ENCODE data around the gene ARIH2. TPM values are rescaled to one million over a fixed set of nuclear protein-coding genes. Genes with fewer than 3 reads are reported as not detected.
"Not testable (repeated sequence)": the region's sequence is repeated elsewhere in the genome, so short reads cannot be mapped to it uniquely, and the experiment has no call there.

ARIH2 gene
- total and polyA plus RNA-seq, 2 experiments from 2014 or later, result 76.4 to 118 TPM

GRCh38 chr3:48907026-48907425, 11.6 kb upstream of the ARIH2 start:
- not testable (repeated sequence) for H4K20me1 ChIP-seq (replicated peaks; ENCODE audit: insufficient read depth); H3K27ac Mint-ChIP-seq; H3K27me3 Mint-ChIP-seq (ENCODE audit: insufficient read depth, low read depth, poor library complexity); H3K4me3 Mint-ChIP-seq; H3K36me3 ChIP-seq (ENCODE audit: insufficient read depth); ATAC-seq; H3K4me1 Mint-ChIP-seq; H3K4me1 ChIP-seq (ENCODE audit: insufficient read depth); DNase-seq (ENCODE audit: low spot score); H3F3A ChIP-seq (replicated peaks; ENCODE audit: low read depth); H3K36me3 Mint-ChIP-seq (ENCODE audit: low read depth); H3K4me3 ChIP-seq; H3K27ac ChIP-seq (ENCODE audit: low read depth); H3K79me2 ChIP-seq (replicated peaks; ENCODE audit: insufficient read depth); H3K4me2 ChIP-seq; H3K9me3 Mint-ChIP-seq; H3K27me3 ChIP-seq (ENCODE audit: insufficient read depth); H3K9me2 ChIP-seq (ENCODE audit: insufficient read depth)
- peak overlapping the region; percentile 23; the same call in 1 of the 2 replicates for H2AFZ ChIP-seq

- peaks cover 3% of the 10 kb centered on the region; the same call in 1 of the 3 replicates for H3K36me3 Mint-ChIP-seq (ENCODE audit: low read depth)
- Histone ChIP-seq H2AFZ (no peak overlapping the region), H4K20me1 (replicated peaks; ENCODE audit: insufficient read depth) (no peaks in the 10 kb centered on the region), H3K4me1 (ENCODE audit: insufficient read depth) (no peaks in the 10 kb centered on the region), H3K79me2 (replicated peaks; ENCODE audit: insufficient read depth) (peaks cover 12% of the 10 kb centered on the region), H3K27ac (ENCODE audit: low read depth) (no peak overlapping the region), H3K27me3 (ENCODE audit: insufficient read depth) (no peaks in the 10 kb centered on the region), H3K36me3 (ENCODE audit: insufficient read depth) (no peaks in the 10 kb centered on the region), H3F3A (replicated peaks; ENCODE audit: low read depth) (peaks cover 12% of the 10 kb centered on the region; the same call in 1 of the 2 replicates), H3K9me2 (ENCODE audit: insufficient read depth) (no peaks in the 10 kb centered on the region), H3K4me3 (no peak overlapping the region), H3K4me2 (no peak overlapping the region)
- no peak for ATAC-seq
- H3K4me3 Mint-ChIP-seq, result no peak overlapping the region
- no peak overlapping the region for H3K27ac Mint-ChIP-seq
- no peak for TF ChIP-seq NANOG (IDR thresholded peaks at IDR 0.05; ENCODE audit: borderline replicate concordance)
- no peak for DNase-seq (ENCODE audit: low spot score)
- peaks cover 4% of the 10 kb centered on the region; the same call in 1 of the 3 replicates for H3K9me3 Mint-ChIP-seq
- peaks cover 12% of the 10 kb centered on the region for H3K27me3 Mint-ChIP-seq (ENCODE audit: insufficient read depth, low read depth, poor library complexity)
- H3K4me1 Mint-ChIP-seq, result peaks cover 5% of the 10 kb centered on the region; the same call in 2 of the 3 replicates
Measured at GRCh38 chr3:48915296-48915695, 3.3 kb upstream of the ARIH2 start.

GRCh38 chr3:48919215-48920138, 835 bp downstream of the ARIH2 start:
- H3K9me2 ChIP-seq (ENCODE audit: insufficient read depth), result no peaks in the 10 kb centered on the region
- peak overlapping the region; percentile 90 for H3K4me2 ChIP-seq
- Mint-ChIP-seq H3K9me3 (peaks cover 4% of the 10 kb centered on the region; the same call in 1 of the 3 replicates), H3K36me3 (ENCODE audit: low read depth) (peaks cover 19% of the 10 kb centered on the region; the same call in 2 of the 3 replicates), H3K4me3 (peak overlapping the region; percentile 94), H3K4me1 (peaks cover 5% of the 10 kb centered on the region; the same call in 2 of the 3 replicates), H3K27ac (peak overlapping the region; percentile 83), H3K27me3 (ENCODE audit: insufficient read depth, low read depth, poor library complexity) (peaks cover 12% of the 10 kb centered on the region)
- peaks cover 43% of the 10 kb centered on the region for H3K79me2 ChIP-seq (replicated peaks; ENCODE audit: insufficient read depth)
- no peaks in the 10 kb centered on the region for H3K4me1 ChIP-seq (ENCODE audit: insufficient read depth)
- H2AFZ ChIP-seq, result peak overlapping the region; percentile 96
- peaks cover 17% of the 10 kb centered on the region for H4K20me1 ChIP-seq (replicated peaks; ENCODE audit: insufficient read depth)
- H3F3A ChIP-seq (replicated peaks; ENCODE audit: low read depth), result peaks cover 9% of the 10 kb centered on the region; the same call in 1 of the 2 replicates
- peak overlapping the region; percentile 78 for H3K4me3 ChIP-seq
- peaks cover 11% of the 10 kb centered on the region; the same call in 1 of the 2 replicates for H3K36me3 ChIP-seq (ENCODE audit: insufficient read depth)
- peak overlapping the region; percentile 92 for H3K27ac ChIP-seq (ENCODE audit: low read depth)
- DNase-seq (ENCODE audit: low spot score), result peak; percentile 66
- peak; percentile 59 for ATAC-seq
- H3K27me3 ChIP-seq (ENCODE audit: insufficient read depth), result no peaks in the 10 kb centered on the region
- no peak for TF ChIP-seq ZNF331 (CRISPR knock-in tag; IDR thresholded peaks at IDR 0.05; ENCODE audit: low read depth)
- TF ChIP-seq STAT1 (IDR thresholded peaks at IDR 0.05; ENCODE audit: unreplicated experiment), result no peak
- no peak for TF ChIP-seq ZNF462 (CRISPR knock-in tag; IDR thresholded peaks at IDR 0.05)
- no peak for TF ChIP-seq POLR2AphosphoS5 (IDR thresholded peaks at IDR 0.05; ENCODE audit: low read depth)
- TF ChIP-seq JUNB (IDR thresholded peaks at IDR 0.05; ENCODE audit: unreplicated experiment), result no peak
- no peak for TF ChIP-seq NANOG (IDR thresholded peaks at IDR 0.05; ENCODE audit: borderline replicate concordance)
- no peak for TF ChIP-seq CREB1 (CRISPR knock-in tag; IDR thresholded peaks at IDR 0.05; ENCODE audit: low read depth)
